HFF-Myc (cell line): Measurements from ENCODE around the gene SGMS2.

ENCODE experiments used
- DNase-seq: peaks from one replicate; pipeline ENCODE4 v3.0.0-alpha.2; 2011; ENCODE audit warnings: low read depth; ENCODE audit errors: extremely low read depth
- H3K4me3 ChIP-seq: replicated peaks from 2 replicates; pipeline ENCODE4 v1.5.1; 2011; ENCODE audit warnings: low read depth, mild to moderate bottlenecking, control low read depth, low read length
- CTCF ChIP-seq: IDR thresholded peaks from 2 replicates; pipeline ENCODE4 v1.5.1; 2012; ENCODE audit warnings: mild to moderate bottlenecking, low read depth, low read length, control low read depth; ENCODE audit errors: missing control alignments

The SGMS2 gene

GRCh38 chr4:107874024-107874423, 49.3 kb downstream of the SGMS2 start:
- no peak for TF ChIP-seq CTCF
- DNase-seq: no peak
- H3K4me3 ChIP-seq: no peak overlapping the region

DNA sequence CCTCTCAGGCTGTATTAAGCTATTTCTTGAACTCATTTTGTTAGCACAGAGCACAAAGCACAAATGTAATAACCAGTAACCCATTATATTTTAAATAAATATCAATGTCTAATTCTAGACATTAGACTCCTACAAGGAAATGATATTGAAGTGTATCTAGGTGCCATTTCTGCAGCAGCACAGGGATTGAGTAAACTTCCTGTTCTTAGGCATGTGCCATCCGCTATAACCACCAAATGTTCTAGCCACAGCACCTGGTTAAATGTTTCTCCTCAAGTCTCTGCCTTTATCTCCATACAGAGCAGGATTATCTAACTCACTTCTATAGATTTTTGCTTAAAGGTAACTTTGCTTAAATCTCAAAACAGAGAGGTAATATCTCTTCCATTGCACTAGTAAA, 51.4 kb downstream of the SGMS2 start:
- H3K4me3 ChIP-seq: no peak overlapping the region
- no peak for DNase-seq
- TF ChIP-seq CTCF: no peak

GRCh38 chr4:107877361-107877760, 52.6 kb downstream of the SGMS2 start:
- no peak overlapping the region for H3K4me3 ChIP-seq
- TF ChIP-seq CTCF: no peak
- DNase-seq: no peak

- no peak for DNase-seq
- no peak for TF ChIP-seq CTCF
- no peak overlapping the region for H3K4me3 ChIP-seq
These were observed 61.1 kb downstream of the SGMS2 start for GRCh38 chr4:107885865-107886264.

GRCh38 chr4:107888237-107888636, 63.5 kb downstream of the SGMS2 start:
- no peak for TF ChIP-seq CTCF
- no peak for DNase-seq

DNA sequence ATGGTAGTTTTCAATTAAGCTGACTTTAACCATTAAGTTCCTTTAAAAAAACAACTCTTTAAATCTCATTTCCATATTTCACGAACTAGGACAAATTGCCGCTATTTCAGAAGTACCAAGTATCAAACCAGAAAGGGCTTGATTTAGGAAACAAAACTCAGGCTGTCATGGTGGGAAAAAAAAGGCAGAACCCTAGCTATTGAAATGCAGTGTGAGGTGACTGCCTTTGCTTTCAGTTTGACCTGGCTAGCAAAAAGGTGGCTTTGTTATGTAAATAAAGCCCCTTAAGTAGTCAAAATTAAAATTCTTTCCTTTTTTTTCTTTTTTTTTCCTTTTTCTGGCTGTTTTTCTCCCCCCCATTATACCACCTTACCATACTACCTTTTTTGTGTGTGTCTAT, 66.0 kb downstream of the SGMS2 start:
- TF ChIP-seq CTCF: no peak
- no peak overlapping the region for H3K4me3 ChIP-seq
- no peak for DNase-seq

More at GRCh38 chr4:107888237-107888636, 63.5 kb downstream of the SGMS2 start:
- H3K4me3 ChIP-seq: no peak overlapping the region

DNA sequence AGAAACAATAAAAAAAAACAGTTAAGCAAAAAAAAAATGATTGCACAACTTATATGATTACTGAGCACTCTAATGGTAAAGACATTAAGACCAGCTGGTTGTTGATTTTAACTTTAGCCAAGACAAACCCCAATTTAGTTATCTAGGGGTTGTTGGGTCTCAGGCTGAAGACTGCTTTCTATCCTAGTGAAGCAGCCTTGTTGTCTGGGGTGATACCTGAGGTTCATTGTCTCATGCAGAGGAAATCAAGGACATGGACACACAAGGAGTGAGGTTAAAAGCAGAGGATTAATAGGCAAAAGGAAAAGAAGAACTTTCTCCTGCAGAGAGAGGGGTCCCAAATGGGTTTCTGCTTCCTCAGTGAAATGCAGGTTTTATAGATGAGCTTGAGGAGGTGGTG, 66.6 kb downstream of the SGMS2 start:
- H3K4me3 ChIP-seq: no peak overlapping the region
- no peak for TF ChIP-seq CTCF
- no peak for DNase-seq
